ENCODE measurements around the gene CELF2. TPM values are rescaled to one million over a fixed set of nuclear protein-coding genes. Genes with fewer than 3 reads are reported as not detected.

Gene CELF2
- total and polyA plus RNA-seq, 2 donors from 2014 or later: 1.7 to 39.2 TPM

- H3K27me3 ChIP-seq (ENCODE audit: control insufficient read depth, insufficient read depth, low read length): no peaks in the 10 kb centered on the region
- H3K9ac ChIP-seq (ENCODE audit: low read length in 3 of 3): no peak overlapping the region
- H3K4me1 ChIP-seq (ENCODE audit: control insufficient read depth in 2 of 3, insufficient read depth in 2 of 3, low read depth in 1 of 3, low read length in 3 of 3): no peaks in the 10 kb centered on the region
- no peak for TF ChIP-seq CTCF (IDR thresholded peaks at IDR 0.05; ENCODE audit: borderline replicate concordance, extremely low read depth, insufficient read depth)
- H3K36me3 ChIP-seq (ENCODE audit: control insufficient read depth in 2 of 3, insufficient read depth in 3 of 3, low read length in 3 of 3): no peaks in the 10 kb centered on the region
- no peak overlapping the region for H3K4me3 ChIP-seq (ENCODE audit: low read length in 3 of 3)
- H3K27ac ChIP-seq (ENCODE audit: low read depth in 2 of 2, low read length in 2 of 2): no peak overlapping the region
- FAIRE-seq: no peak
- intact Hi-C loops (cut with DNase I): no loop called here
- DNase-seq: no peak
- H3K9me3 ChIP-seq (ENCODE audit: control insufficient read depth in 2 of 3, insufficient read depth in 1 of 3, low read length in 3 of 3): no peaks in the 10 kb centered on the region
Measured at GRCh38 chr10:11325817-11326216, 308.1 kb downstream of the CELF2 start.

DNA sequence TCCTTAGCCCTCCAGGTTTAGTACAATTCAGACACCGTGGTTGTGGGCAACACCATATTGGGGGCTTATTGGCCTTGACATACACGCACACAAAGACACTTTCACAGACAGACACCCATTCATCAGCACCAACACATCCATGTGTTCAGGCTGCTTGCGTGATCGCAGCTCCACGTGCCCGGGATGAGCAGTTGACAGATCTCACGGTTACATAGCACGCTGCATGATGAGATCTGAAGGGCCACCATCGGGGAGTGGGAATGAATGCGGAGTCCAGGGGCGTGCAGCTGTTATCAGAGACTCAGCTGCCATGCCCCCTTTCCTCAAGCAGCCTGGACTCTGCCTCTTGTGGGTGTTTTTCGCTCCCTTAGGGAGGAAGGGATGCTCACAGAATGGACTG lies 308.6 kb downstream of the CELF2 start:
- no peak for FAIRE-seq

GRCh38 chr10:11326913-11327616 lies 309.4 kb downstream of the CELF2 start:
- no peak for TF ChIP-seq CTCF (IDR thresholded peaks at IDR 0.05; ENCODE audit: borderline replicate concordance, extremely low read depth, insufficient read depth)
- DNase-seq (no peak), FAIRE-seq (no peak)
- intact Hi-C loops (cut with DNase I): no loop called here
- Histone ChIP-seq H3K27ac (ENCODE audit: low read depth in 2 of 2, low read length in 2 of 2) (no peak overlapping the region), H3K4me3 (ENCODE audit: low read length in 3 of 3) (no peak overlapping the region), H3K4me1 (ENCODE audit: control insufficient read depth in 2 of 3, insufficient read depth in 2 of 3, low read depth in 1 of 3, low read length in 3 of 3) (no peaks in the 10 kb centered on the region), H3K9ac (ENCODE audit: low read length in 3 of 3) (no peak overlapping the region), H3K36me3 (ENCODE audit: control insufficient read depth in 2 of 3, insufficient read depth in 3 of 3, low read length in 3 of 3) (no peaks in the 10 kb centered on the region), H3K9me3 (ENCODE audit: control insufficient read depth in 2 of 3, insufficient read depth in 1 of 3, low read length in 3 of 3) (no peaks in the 10 kb centered on the region), H3K27me3 (ENCODE audit: control insufficient read depth, insufficient read depth, low read length) (no peaks in the 10 kb centered on the region)

More for the DNA sequence above, 308.6 kb downstream of the CELF2 start:
- intact Hi-C loops (cut with DNase I): no loop called here
- DNase-seq: no peak
- no peaks in the 10 kb centered on the region for H3K27me3 ChIP-seq (ENCODE audit: control insufficient read depth, insufficient read depth, low read length)
- H3K27ac ChIP-seq (ENCODE audit: low read depth in 2 of 2, low read length in 2 of 2): no peak overlapping the region
- H3K4me3 ChIP-seq (ENCODE audit: low read length in 3 of 3): no peak overlapping the region
- H3K4me1 ChIP-seq (ENCODE audit: control insufficient read depth in 2 of 3, insufficient read depth in 2 of 3, low read depth in 1 of 3, low read length in 3 of 3): no peaks in the 10 kb centered on the region
- no peak overlapping the region for H3K9ac ChIP-seq (ENCODE audit: low read length in 3 of 3)
- no peaks in the 10 kb centered on the region for H3K36me3 ChIP-seq (ENCODE audit: control insufficient read depth in 2 of 3, insufficient read depth in 3 of 3, low read length in 3 of 3)
- no peaks in the 10 kb centered on the region for H3K9me3 ChIP-seq (ENCODE audit: control insufficient read depth in 2 of 3, insufficient read depth in 1 of 3, low read length in 3 of 3)
- TF ChIP-seq CTCF (IDR thresholded peaks at IDR 0.05; ENCODE audit: borderline replicate concordance, extremely low read depth, insufficient read depth): no peak

Measured in kidney (tissue), 14 donors.